T-helper 1 cell (primary cell): ENCODE data around the gene HSPA12A.
A peak's percentile ranks its signal among the peaks of the same experiment; 100 is the strongest.

ENCODE experiments used
- DNase-seq, 5 donors: peaks; one replicate each; pipeline ENCODE4 v3.0.0-alpha.2; 2012 to 2020

The HSPA12A gene

DNA sequence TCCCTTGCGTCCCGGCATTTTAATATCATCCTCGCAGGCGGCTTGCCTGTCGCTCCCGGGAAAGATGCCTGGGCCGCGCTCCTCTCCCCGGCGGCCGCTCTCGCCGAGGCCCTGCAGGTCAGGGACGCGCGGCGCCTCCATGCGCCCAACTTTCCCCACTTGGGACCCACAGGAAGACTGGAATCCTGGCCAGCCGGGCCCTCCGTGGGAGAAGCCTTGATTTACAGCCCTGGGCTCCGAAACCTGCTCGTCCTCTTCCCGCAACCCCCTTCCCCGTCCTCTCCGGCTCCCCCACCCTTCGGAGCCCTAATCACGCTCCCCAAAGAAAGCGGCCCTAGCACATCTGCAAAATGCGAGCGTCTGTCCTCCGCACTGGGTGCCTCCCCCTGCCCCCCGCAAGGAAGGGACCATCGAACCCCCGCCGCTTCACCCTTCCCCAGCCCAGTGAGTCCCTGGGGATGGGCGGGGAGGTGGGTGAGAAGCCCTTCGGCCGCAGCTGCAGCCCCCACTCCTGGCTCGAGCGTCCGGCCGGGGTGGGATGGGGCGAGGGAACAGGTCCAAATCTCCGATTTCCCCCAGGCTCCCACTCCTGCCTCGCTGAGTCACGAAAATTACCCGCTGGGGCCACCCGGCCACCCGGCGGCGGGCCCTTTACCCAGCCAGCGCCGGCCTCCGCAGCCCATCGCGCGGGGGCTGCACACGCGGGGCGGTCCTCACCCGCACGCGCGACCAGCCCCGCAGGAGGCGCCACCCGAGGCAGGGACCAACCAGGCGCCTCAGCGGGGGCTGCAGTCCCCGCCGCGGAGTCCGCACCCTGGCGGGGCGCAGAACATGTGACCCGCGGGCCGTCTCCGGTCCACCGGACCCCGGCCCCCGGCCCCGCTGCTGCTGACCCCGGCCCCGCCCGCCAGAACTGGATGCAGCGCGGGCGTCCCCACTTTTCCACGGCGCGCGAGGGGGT is 695 bp downstream of the HSPA12A start:
- DNase-seq: no peak

DNA sequence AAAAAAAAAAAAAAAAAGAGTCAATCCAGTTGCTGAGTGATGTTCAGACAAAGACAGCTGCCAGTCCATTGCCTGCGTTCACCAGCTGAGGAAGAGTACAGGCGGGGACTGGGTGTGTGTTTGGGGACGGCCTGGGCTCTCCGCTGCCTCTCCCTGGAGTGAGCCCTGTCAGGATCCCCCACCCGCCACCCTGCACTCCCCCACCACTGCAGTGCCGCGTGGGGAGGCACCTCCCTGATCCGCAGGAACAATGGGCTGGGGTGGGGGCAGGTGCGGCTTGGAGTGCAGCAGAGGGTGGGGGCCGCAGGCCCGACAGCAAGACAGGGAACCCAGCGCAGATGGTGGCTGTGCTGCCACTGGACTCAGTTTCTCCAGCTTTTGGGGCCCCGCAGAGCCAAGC is 1.4 kb downstream of the HSPA12A start:
- no peak for DNase-seq

DNA sequence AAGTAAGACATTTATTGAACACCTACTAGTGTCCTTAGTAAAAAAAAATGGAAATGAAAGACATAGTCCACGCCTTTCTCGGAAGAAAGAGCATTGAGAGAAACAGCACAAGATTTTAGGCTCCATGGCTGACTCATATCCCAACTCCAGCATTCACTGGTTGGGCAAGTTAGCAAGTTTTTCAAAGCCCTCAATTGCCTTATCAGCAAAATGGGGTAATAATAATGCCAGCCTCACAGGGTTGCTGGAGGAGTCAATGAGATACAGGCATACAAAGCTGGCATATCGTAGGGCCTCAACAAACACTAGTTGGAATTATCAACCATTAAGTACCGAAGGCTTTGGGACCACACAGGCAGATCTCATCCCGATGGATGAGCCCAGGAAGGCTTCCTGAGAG is 4.0 kb downstream of the HSPA12A start:
- DNase-seq: no peak

DNA sequence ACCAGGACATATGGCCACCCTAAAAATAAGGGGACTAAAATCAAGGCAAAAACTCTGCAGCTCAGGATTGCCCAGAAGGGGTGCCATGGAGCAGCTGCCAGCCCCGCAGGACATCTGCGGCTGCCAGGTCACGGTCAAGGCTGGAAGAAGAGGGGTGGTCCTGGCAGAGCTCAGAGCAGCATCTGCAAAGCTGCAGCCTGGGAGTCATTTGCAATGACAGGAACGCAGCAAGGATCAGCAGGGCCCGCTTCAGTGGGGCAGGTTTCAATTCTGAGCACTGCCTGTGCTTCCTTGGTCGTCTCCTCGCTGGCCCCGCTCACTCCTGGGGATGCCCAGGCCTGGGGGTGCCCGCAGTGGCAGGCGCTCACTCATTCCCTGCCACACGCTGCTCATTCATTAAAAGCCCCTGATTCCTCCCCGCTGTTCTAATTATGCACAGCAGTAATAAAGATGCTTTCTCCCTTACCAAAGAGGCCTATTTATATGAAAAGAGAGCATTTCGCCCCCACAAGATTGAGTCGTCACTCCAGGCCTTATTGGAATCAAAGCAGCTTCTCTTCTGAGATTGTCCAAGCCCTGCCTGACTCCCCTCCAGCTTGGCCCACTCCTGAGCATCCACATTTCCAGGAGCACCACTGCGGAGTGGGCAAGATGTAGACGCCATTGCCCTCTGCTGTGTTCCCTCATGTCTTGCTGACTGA is 4.6 kb downstream of the HSPA12A start:
- no peak for DNase-seq

DNA sequence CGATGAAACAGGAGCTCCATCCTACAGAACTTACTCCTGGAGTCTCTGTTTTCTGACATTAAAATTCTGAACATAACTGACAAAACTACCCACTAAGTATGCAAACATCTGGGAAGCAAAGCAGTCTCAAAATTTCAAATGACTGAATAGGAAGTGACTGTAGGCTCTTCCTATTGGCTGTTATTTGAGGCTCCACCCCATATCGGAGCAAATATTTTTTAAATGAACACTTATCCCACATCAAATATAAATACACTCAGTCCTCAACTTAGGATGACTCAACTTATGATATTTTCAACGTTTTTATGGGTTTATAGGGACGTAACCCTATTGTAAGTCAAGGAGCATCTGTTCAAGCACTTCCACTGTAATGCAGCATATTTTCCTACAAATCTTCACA is 8.8 kb downstream of the HSPA12A start:
- no peak for DNase-seq

DNA sequence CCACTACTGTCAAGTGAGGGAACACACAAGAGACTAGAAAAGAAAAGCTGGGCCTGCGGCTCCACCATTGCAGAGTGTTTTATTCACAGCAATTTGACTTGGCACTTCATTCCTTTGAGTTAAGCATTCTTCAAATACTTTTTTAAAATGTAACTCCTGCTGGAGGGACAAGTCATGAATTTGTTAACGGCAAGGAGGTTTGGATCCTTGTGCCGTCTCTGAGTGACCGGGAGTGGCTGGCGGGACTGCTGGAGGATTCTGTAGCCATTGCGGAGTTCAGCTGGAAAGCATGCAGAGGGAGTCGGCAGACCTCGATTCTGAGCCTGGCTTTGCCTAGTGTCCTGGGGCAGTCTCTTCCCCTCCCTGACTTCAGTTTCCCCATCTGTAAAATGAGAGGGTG is 9.8 kb downstream of the HSPA12A start:
- DNase-seq: no peak

DNA sequence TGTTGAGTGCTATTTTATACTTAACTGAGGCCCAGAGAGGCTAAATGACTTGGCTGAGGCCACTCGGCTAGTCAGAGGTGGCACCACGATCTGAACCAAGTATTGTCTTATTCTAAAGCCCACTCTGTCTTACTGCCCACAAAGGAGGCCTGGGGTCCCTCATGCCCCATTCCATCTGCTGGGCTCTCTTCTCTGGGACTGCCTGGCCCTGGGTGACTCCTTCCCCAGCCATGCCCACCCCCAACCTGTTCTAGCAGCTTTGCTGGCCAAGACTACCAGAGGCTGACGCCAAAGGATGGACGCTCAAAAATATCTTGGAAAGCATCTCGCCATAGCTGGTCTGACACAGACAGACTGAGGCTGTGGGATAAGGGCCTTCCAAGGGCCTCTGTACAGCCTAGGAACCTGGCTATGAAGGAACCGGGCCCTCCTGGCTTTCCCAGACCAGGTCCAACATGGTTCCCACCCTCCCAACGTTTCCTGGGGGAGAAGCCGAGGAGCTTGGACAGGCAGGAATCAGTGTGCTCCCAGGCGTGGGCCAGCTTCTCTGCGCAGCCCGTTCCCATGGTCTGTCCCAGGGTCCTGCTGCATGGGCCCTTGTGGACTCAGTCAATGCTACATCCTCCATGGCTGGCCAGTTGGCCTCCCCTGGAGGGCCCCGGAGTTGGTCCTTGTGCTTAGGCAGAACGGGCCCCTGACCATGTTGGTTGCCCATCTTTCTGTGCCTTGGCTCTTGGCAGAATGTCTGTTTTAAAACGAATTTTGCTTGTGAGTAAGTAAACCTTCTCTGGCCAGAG is 11.7 kb downstream of the HSPA12A start:
- DNase-seq: no peak

DNA sequence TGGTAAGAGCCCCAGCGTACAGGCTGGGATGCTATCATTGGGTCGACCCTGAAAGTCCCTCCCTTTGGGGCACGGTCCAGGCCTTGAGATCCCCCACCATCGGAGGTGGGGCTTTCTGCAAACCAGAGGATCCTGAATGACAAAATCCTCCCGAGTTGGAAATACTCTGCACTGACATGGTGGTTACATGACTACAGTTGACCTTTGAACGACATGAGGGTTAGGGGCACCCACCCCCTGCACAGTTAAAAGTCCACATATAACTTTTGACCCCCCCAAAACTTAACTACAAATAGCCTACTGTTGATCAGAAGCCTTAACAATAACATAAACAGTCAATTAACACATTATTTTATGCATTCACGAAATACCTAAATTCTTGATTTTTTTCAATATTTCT is 13.1 kb downstream of the HSPA12A start:
- no peak for DNase-seq

DNA sequence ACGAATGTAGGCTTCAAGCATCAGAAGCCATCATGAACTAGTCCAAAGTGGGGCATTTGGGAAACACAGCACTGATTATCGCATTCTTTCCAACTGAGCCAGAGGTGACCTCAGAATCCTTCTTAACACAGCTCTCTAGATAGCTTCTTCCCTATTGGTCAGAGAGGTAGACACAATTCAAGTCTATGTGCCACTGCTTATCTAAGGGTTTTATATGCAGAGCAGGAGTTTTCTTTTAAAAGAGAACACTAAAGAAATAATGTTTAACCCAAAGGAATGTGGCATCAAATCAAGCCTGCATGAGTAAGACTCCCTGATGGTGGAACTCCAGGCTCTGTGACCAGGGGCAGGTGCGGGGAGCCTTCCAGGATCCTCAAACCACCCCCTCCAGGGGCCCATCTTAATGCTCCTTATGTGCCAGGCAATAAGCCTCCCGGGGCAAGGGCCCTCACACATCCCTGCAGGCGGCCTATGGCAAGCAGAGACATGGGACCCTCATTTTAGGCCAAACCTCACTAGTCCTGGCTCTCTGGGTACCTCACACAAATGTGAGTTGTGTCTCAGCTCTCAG is 13.8 kb downstream of the HSPA12A start:
- DNase-seq: no peak

DNA sequence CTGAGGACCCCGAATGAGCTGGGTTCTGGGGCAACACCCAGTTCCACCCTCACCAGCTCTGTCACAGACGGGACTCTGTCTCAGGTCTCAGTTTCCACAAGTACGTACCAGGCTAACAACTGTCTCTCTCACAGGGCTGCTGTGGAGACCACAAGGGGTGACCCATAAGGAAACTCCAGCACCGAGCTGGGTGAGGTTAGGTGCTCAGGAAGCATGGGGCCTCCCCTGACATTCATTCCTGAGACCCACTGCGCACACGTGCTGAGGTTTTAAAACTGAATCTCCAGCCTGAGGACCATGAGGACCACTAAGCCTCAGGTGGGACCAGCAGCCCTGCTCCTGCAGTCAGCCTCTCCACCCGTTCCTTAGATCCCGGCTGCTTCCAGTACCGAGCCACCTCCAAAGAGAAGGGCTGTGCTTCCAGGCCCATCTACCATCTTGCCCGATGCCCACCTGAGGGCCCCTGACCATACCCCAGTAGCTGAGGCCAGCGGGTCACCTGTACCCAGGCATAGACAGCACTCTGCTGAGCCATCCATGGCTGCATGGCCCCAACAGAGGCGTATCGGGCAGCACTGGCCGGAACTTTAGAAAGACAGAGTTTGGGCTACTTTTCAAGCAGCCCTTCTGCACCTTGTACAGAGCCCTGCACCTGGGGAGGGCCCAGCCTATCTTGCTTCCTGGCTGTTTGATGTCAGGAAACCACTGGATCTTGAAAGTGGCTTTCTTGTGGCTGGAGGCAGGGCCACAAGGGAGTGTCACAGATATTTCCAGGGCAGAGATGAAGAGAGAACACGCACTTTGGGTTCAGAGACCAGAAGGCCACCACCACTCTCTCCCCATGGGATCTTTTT is 18.7 kb downstream of the HSPA12A start:
- DNase-seq: peak in 4 of 5 donors; percentile 24 to 48 (median 32)

DNA sequence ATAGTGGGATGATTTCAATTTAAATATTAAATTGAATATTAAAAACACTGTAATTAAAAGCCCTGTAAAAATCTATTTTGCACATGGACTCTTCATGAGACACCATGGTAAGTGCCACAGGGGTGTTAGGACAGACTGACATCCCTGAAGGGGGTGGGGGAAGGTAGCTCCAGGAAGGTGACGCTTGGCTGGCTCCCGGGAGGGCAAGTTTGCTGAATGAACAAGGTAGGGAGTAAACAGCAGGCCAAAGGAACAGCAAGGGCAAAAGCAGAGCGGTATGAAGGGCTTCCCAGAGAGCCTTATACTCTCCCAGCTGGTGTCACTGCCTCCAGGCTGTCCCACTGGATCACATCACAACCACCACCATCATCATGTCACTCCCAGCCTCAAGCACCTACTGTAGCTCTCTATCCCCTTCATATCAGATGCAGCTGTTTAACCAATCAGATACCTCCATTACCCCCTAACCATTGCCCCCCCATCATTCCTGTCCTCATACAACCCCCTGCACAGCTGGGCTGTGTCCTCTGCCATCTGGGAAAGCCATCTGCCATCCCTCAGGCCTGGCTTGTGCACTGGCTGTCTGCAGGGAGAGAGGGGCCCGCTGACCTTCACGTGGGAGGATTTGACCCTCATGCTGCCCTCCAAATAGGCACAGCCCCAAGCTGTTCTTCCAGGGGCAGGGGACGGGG is 19.5 kb downstream of the HSPA12A start:
- DNase-seq: no peak

DNA sequence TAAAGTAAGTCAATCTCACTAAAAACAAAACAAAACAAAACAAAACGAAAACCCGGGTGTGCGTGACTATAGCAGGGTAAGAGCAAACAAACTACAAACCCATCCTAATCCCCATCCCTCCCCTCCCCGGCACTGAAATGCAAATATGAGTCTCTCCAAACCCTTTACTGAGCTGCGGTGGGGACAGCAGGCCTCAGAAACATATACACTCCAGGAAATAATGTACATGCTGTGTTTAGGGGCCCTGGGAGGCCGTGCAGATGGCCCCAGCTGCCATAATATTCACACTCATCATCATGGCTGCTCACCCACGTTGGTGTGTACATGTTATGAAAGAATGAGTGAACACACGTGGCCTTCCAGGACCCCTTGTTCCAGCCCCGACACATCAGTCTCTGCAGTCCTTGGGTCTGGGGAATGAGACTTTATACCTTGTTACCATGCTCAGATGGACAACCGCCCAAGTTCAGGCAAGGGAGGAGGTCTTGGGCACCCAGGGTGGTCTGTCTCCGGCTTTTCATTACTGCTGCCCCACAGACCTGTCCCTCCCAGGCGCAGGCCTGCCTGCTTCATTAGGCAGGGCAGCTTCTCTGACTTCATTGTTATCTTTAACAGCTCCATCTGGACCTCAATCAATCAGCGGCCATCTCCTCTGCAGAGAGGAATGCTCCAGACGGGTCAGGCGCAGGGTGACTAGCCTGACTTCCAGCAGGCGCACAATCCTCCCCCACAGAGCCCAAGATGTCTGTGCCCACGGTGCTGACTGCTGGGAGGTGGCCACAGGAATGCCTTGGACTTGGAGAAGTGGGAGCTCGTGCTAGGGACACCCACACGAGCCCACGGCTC is 20.6 kb downstream of the HSPA12A start:
- no peak for DNase-seq

DNA sequence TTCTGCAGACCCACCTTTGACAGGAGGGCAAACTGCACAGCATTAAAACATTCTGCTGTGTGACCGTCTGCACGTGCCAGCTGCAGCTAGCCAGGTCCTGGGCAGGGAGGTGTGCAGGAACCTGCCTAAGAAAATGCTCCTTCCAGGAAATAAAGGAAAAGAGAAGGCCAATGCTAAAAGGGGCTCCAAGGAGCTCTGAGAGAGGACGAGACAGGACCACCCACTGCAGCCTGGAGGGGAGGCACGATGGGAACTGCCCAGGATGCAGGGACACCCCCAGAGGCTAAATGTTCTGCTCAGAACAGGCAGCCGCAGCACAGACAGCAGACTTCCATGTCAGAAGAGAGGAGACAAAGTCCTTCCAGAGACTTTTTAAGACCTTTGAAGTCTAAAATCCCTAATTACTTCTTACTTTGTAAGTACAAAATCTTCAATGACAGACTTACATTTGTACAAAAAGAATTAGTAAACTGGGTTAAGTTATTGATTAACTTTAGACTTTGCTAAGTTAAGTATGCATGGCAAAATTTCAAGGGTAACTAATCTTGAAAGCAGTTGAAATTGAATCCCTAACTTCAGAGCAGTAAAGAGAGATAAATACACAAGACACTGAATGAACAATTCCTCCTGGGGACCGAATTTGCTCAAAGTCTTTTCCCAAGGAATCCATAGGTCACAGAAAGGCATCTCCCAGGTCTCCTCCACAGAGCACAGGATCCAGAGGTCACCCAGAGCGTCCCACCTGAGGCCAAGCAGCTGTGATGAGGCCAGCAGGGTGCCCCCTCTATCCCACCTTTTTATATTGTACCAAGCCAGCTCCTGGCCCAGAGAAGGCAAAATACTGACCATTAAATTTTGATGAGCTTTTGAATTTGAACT is 21.5 kb downstream of the HSPA12A start:
- no peak for DNase-seq

DNA sequence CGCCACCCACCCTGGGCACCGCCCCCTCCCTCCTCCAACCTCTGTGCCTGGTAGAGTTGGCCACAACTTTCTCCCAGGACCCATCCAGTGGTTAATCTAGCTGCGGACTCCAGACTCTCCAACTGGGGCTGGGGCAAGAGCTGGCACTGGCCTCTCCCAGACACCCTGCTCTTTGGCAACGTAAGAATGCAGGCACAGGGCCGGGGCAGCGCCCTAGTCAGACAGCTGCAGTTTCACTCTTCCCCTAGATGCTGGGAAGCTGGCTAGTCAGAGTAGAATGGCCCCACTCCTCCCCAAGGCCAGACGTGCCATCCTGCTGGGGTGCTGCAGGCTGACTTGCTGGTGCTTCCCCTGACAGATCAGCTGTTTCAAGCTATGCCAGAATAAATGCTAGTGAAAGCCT is 22.1 kb downstream of the HSPA12A start:
- no peak for DNase-seq

DNA sequence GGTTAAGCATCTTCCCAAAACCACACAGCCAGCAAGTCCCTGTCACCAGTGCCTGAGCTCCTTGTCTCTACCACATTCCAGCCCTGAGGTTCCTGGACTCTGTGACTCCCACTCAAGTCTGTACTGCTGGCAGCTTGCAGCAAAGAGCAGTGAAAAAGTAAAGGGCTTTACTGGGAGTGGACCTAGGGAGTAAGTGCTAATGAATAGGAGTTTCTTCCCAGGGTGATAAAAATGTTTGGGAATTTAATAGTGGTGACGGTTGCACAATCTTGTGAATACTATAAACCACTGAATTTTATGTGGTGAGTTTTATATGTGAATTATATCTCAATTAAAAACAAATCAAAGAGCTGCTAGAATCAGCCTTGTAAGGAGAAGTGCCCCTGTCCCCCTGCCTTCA is 22.6 kb downstream of the HSPA12A start:
- DNase-seq: no peak

DNA sequence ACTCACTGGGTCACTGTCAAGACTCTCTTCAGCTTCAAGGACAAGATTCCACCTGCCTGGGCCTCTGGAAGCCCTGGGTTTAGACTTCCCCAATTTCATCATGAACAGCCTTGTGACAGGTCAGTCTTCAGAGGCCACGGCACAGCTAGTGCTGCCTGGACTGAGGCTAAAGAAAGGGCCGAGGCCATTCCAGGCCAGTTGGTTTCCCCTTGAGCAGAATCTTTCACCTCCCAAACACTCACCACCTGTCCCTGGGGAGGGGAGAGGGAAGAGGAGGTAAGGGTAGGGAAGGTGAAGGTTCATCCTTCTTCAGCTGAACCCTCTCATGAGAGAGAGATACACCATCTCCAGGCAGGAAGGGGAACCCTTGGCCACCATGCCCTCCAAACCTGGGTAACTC is 24.3 kb downstream of the HSPA12A start:
- DNase-seq: no peak

DNA sequence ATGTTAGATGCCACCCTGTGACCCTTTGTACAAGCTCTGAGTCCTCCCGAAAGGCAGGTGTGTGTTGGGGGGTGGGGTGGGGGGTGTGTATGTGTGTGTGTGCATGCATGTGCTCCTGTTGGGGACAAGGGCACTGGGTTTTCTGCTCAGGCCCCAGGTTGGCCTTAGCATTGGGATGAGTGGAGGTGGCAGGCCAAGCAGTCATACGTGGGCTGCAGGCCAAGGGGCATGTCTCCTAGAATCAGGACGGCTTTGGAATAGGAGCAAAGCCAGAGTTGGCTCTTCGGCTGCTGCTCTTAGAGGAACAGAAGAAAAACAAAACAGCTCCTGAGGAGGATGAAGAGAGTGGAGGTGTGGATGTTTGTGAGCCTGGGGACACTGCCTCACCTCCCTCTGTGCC is 26.0 kb downstream of the HSPA12A start:
- DNase-seq: no peak

DNA sequence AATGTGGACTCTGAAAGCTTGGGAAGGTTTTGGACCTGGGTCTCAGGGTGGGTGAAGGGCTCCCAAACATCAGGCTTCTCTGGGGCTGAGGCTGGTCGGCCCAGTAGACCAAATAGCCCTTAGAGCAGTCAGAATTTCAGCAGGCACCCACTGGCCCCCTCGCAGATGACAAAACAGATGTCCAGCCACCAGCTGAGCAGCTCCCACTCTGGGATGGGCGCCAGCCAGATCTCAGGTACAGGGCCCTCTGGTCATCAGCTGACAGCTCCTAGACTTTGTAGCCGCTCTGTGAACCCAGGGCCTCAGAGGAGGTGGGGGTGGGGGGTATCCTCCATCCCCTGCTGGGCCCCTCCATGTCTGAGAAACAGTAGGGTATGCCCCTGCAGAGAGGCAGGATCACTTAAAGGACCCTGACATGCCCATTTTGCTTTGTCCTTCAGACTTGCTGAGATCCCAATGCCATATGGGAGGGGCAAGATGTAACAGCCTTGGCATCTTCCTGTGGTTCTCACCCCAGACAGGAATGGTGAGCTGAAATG is 26.5 kb downstream of the HSPA12A start:
- no peak for DNase-seq

DNA sequence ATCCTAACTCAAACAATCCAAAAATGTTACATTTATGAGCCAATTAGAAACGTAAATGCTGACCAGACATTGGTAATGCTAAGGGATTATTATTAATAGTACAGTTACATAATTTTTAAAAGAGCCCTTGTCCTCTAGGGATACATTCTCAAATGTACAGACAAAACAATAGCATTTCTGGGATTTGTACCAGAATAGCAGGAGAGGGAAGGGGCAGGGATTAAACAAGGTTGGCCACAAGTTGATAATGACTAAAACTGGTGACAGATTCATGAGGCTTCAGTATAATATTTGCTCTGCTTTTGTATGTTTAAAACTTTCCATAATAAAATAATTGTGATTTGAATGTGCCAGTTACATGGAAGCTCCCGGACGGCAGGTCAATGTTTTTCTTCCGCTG is 27.0 kb downstream of the HSPA12A start:
- no peak for DNase-seq
